GM11168 (cell line): Measurements from ENCODE around the gene TMPRSS2.

Experiments used
- in situ Hi-C: fragments of 300-500 bp; cut with MboI; formaldehyde crosslinking; loops from one replicate; pipeline ENCODE4 v1.12.0; 2022; ENCODE audit warnings: low sequenced_read_pairs; ENCODE audit not compliant: unreplicated experiment

The TMPRSS2 gene

GRCh38 chr21:41453761-41454160 is 54.2 kb downstream of the TMPRSS2 start:
- in situ Hi-C loops: no loop called here

GRCh38 chr21:41453198-41453597 is 54.8 kb downstream of the TMPRSS2 start:
- in situ Hi-C loops: no loop called here

- in situ Hi-C loops: no loop called here
These were observed 55.9 kb downstream of the TMPRSS2 start for GRCh38 chr21:41451753-41452676.

GRCh38 chr21:41449613-41450012 is 58.3 kb downstream of the TMPRSS2 start:
- in situ Hi-C loops: no loop called here

- in situ Hi-C loops: no loop called here
These were observed 60.6 kb downstream of the TMPRSS2 start for GRCh38 chr21:41447356-41447755.

- in situ Hi-C loops: no loop called here
These were observed 61.4 kb downstream of the TMPRSS2 start for GRCh38 chr21:41446586-41446985.

- in situ Hi-C loops: no loop called here
These were observed 62.5 kb downstream of the TMPRSS2 start for GRCh38 chr21:41445465-41445862.

- in situ Hi-C loops: no loop called here
These were observed 63.1 kb downstream of the TMPRSS2 start for GRCh38 chr21:41444703-41445464.

GRCh38 chr21:41443562-41443961 is 64.4 kb downstream of the TMPRSS2 start:
- in situ Hi-C loops: no loop called here

GRCh38 chr21:41442481-41443186 is 65.3 kb downstream of the TMPRSS2 start:
- in situ Hi-C loops: no loop called here

GRCh38 chr21:41441546-41441945 is 66.4 kb downstream of the TMPRSS2 start:
- in situ Hi-C loops: no loop called here

- in situ Hi-C loops: no loop called here
These were observed 68.7 kb downstream of the TMPRSS2 start for GRCh38 chr21:41439248-41439647.

- in situ Hi-C loops: no loop called here
These were observed 69.4 kb downstream of the TMPRSS2 start for GRCh38 chr21:41438425-41439113.

GRCh38 chr21:41437729-41438128 is 70.2 kb downstream of the TMPRSS2 start:
- in situ Hi-C loops: no loop called here

GRCh38 chr21:41435706-41436105 is 72.3 kb downstream of the TMPRSS2 start:
- in situ Hi-C loops: no loop called here

GRCh38 chr21:41433566-41433965 is 74.4 kb downstream of the TMPRSS2 start:
- in situ Hi-C loops: no loop called here

- in situ Hi-C loops: no loop called here
These were observed 75.1 kb downstream of the TMPRSS2 start for GRCh38 chr21:41432562-41433460.

- in situ Hi-C loops: no loop called here
These were observed 76.0 kb downstream of the TMPRSS2 start for GRCh38 chr21:41431788-41432548.
